GM12875 (cell line): ENCODE data around the gene KCNH1.

Experiments used
- H3K4me3 ChIP-seq: one replicate; pipeline ENCODE4 v1.5.1; 2011; ENCODE audit warnings: low read depth, low read length, control low read depth
- TF ChIP-seq, protein P1 (sequence below): IDR thresholded peaks from 2 replicates; pipeline ENCODE4 v1.5.1; 2011; ENCODE audit warnings: low read depth, mild to moderate bottlenecking, control low read depth, inconsistent platforms, low read length, moderate library complexity, borderline replicate concordance; ENCODE audit not compliant: insufficient read depth

The KCNH1 gene

DNA sequence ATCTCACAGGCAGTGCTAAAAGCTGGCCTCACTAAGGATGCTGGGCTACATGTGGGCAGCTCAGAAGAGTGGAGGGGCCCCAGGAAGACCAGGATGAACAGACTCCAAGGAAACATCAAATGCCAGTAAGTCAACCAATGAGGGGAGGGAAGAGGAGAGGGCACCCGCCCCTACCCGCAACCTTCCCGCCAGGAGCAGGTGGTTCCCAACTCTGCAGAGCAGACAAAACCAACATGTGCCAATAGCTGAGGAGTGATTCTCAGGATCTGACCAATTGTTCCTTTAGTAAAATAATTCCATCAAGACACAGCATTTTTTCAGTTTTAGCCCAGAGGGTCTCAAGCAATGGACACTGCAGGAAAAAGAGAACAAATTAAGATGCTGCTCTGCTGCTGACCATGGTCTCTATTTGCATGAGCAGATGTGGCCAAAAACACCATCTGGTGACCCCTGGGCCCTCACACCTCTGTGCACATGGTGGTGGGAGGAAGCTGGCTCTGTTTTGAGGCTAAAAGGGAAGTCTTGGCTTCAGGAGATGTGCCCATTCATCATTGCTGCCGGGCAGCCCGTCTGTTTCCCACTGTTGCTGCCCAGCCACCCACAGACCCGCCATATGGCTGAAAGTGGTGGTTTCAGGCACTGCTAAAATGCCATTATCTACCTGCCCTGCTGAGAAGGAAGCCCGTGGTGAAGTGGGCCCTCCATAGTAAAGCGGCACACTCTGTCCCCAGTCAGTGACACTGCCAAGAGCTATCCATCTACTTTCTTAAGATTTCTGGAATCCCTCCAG lies 231.8 kb downstream of the KCNH1 start:
- H3K4me3 ChIP-seq = no peak overlapping the region
- TF ChIP-seq, protein P1, sequence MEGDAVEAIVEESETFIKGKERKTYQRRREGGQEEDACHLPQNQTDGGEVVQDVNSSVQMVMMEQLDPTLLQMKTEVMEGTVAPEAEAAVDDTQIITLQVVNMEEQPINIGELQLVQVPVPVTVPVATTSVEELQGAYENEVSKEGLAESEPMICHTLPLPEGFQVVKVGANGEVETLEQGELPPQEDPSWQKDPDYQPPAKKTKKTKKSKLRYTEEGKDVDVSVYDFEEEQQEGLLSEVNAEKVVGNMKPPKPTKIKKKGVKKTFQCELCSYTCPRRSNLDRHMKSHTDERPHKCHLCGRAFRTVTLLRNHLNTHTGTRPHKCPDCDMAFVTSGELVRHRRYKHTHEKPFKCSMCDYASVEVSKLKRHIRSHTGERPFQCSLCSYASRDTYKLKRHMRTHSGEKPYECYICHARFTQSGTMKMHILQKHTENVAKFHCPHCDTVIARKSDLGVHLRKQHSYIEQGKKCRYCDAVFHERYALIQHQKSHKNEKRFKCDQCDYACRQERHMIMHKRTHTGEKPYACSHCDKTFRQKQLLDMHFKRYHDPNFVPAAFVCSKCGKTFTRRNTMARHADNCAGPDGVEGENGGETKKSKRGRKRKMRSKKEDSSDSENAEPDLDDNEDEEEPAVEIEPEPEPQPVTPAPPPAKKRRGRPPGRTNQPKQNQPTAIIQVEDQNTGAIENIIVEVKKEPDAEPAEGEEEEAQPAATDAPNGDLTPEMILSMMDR = no peak

DNA sequence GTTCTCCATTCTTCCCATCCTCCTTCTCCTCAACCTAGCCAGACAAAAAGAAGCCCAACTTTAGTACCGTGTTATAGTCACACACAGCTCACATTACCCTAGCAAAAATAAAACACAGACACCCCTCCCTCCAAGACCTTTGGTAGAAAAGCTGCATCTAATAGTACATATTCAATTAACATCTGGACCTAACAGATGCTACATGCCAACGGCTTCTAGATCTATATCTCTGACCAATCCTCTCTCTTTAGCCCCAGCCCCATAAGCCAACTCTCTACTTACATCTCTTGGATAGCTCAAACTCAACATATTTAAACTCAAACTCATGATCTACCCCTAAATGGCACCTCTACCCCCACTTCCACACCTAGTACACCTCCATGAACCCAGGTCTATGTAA lies 233.1 kb downstream of the KCNH1 start:
- TF ChIP-seq, protein P1 = no peak
- H3K4me3 ChIP-seq = no peak overlapping the region

DNA sequence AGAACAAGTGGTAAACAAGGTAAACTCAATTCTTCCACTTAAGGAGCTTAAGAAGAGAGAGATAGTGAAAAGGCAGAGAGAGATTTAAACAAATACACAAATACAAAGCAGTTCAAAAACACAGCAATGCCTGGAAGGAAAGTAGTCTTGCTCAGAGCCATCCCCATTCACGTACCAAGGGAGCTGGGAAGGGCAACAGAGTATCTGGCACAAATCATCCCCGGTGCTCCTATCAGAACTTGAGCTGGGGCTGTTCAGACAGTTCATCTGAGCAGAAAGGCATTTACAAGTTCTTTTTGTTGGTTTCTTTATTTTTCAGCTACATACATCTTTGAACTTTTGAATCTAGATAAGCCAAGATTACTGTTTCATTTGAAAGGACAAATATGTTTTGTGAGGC lies 233.9 kb downstream of the KCNH1 start:
- no peak overlapping the region for H3K4me3 ChIP-seq
- TF ChIP-seq, protein P1 = no peak

DNA sequence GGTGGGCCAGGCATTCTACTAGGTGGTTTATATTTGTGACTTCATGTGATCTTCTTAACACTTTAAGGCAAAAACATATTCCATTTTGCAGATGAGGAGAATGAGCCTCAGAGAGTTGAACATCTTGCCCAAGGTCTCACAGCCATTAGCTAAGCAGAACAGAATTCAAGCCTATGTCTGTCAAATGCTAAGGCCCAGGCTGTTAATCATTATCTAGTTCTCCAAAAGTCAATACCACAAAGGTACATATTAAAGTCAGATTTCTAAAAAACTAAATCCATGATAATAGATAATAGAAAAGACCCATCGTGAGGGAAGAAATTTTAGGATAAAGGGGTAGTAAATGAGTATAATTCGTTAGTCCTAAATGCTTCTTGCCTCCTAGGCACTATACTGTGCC lies 234.3 kb downstream of the KCNH1 start:
- TF ChIP-seq, protein P1 = no peak
- H3K4me3 ChIP-seq = no peak overlapping the region

DNA sequence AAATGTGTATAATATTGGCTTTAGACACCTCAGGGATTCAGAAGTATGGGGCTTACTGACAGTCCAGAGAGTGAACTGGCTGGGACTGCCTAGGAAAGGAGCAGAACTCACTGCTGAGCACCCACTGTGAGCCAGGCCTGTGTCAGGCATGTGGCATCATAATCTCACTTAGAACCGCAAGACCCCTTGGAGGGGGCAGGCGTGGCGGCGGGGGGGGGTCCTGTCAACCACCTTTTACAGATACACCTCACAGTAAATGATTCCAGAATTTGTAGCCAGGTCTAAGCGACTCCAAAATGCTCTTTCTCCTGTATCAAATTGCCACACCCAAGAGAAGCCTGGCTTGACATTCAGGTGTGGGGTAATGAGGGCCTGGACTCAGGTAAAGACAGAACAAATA lies 235.5 kb downstream of the KCNH1 start:
- TF ChIP-seq, protein P1 = no peak
- H3K4me3 ChIP-seq = no peak overlapping the region

DNA sequence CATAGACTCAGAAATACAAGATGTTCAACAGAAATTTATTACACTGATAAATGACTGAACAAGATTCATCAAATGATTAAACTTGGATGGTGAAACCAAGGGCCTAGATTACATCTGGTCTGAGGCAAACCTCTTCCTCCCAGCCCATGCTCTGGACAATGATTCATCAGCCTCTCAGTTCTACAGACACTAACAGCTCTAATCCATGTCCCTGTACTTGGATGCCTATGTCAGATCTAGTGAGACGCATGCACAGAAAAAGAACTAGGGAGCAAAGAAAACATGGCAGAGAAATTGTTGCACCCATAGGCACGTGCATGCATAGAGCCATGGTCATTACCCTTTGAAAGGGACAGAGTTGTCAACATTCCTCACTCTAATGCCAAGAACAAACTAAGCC lies 250.1 kb downstream of the KCNH1 start:
- H3K4me3 ChIP-seq = no peak overlapping the region
- TF ChIP-seq, protein P1 = no peak
